ENCODE results near the gene SLC46A3. TPM values are rescaled to one million over a fixed set of nuclear protein-coding genes. Genes with fewer than 3 reads are reported as not detected.

Gene SLC46A3
- total and polyA plus RNA-seq, 2 donors (not counting 1 experiment from before 2014, with no cell fraction given), result 13.1 to 19.0 TPM

DNA sequence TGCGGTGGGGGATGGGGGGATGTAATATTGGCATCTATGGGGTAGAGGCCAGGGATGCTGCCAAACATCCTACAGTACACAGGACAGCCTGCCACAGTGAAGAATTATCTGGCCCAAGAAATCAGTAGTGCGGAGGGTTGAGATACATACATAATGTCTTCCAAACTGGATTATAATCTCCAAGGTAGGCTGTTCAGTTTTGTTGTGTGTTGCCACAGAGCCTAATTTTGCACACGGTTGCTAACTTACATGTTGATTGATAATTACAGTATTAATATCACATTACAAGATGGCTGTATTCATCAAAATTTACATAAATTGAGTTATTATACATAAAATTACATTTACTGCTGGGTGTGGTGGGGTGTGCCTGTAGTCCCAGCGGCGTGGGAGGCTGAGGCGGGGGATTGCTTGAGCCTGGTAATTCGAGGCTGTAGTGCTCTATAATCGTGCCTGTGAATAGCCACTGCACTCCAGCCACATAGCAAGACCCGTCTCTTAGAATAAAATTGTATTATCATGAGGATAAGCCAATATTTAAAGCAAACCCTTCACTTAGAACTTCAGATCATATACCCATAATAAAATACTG lies 51.8 kb downstream of the SLC46A3 start:
- H3K9me3 ChIP-seq (ENCODE audit: control extremely low read depth in 1 of 3, control insufficient read depth in 2 of 3, insufficient read depth in 1 of 3, low read length in 2 of 3), result no peaks in the 10 kb centered on the region
- ATAC-seq (ENCODE audit: low read depth), result no peak
- H3K36me3 ChIP-seq (replicated peaks in 1 of 2; ENCODE audit: control extremely low read depth in 1 of 2, control insufficient read depth in 1 of 2, extremely low read depth in 1 of 2, insufficient read depth in 2 of 2, low read length in 1 of 2), result peaks cover 16 to 86% of the 10 kb centered on the region in 2 experiments
- no peak for DNase-seq
- H3K4me1 ChIP-seq (ENCODE audit: control insufficient read depth in 2 of 2, insufficient read depth in 2 of 2, low read length in 2 of 2), result peaks cover 10 to 17% of the 10 kb centered on the region in 2 donors
- H3K79me2 ChIP-seq (ENCODE audit: control insufficient read depth, insufficient read depth, low read length), result peaks cover 46% of the 10 kb centered on the region
- Mint-ChIP-seq H3K4me3 (no peak overlapping the region), H3K27me3 (no peaks in the 10 kb centered on the region), H3K9me3 (ENCODE audit: insufficient read depth) (no peaks in the 10 kb centered on the region), H3K27ac (no peak overlapping the region), H3K4me1 (peaks cover 21% of the 10 kb centered on the region)
- H3K9ac ChIP-seq (ENCODE audit: low read length), result no peak overlapping the region
- ChIA-PET CTCF (no interaction called here), POLR2A (no interaction called here)
- H2AFZ ChIP-seq (ENCODE audit: insufficient read depth, low read depth, low read length, poor library complexity, severe bottlenecking), result no peak overlapping the region
- WGBS (ENCODE audit: insufficient coverage), result no CpG with 5 or more reads among the region's 9 CpGs
- intact Hi-C loops (cut with micrococcal nuclease), result no loop called here
- H3K27ac ChIP-seq (ENCODE audit: low read length in 2 of 2), result no peak overlapping the region
- H3K27me3 ChIP-seq (replicated peaks in 1 of 4; ENCODE audit: control extremely low read depth in 1 of 4, control insufficient read depth in 3 of 4, insufficient read depth in 4 of 4, low read length in 3 of 4), result no peaks in the 10 kb centered on the region
- no peak for TF ChIP-seq EZH2 (IDR thresholded peaks at IDR 0.05; ENCODE audit: borderline replicate concordance, insufficient read depth, low read depth, low read length, poor library complexity, severe bottlenecking)
- no peak for TF ChIP-seq CTCF (IDR thresholded peaks at IDR 0.05)
- no peak overlapping the region for H3K4me3 ChIP-seq (ENCODE audit: control extremely low read depth in 1 of 5, extremely low read depth in 1 of 5, insufficient read depth in 1 of 5, low read depth in 2 of 5, low read length in 4 of 5)
- no peak overlapping the region for H3K4me2 ChIP-seq (replicated peaks; ENCODE audit: low read depth, low read length, poor library complexity, severe bottlenecking)
- H4K20me1 ChIP-seq (ENCODE audit: control insufficient read depth, insufficient read depth, low read length, poor library complexity, severe bottlenecking), result peaks cover 25% of the 10 kb centered on the region

GRCh38 chr13:28659621-28659970 lies 59.2 kb downstream of the SLC46A3 start:
- TF ChIP-seq EZH2 (IDR thresholded peaks at IDR 0.05; ENCODE audit: borderline replicate concordance, insufficient read depth, low read depth, low read length, poor library complexity, severe bottlenecking), result no peak
- no peak for TF ChIP-seq CTCF (IDR thresholded peaks at IDR 0.05)
- H3K4me3 ChIP-seq (ENCODE audit: control extremely low read depth in 1 of 5, extremely low read depth in 1 of 5, insufficient read depth in 1 of 5, low read depth in 2 of 5, low read length in 4 of 5), result peak overlapping the region; percentile 78 to 90 (median 86)
- peaks cover 6 to 32% of the 10 kb centered on the region in 2 experiments for H3K36me3 ChIP-seq (replicated peaks in 1 of 2; ENCODE audit: control extremely low read depth in 1 of 2, control insufficient read depth in 1 of 2, extremely low read depth in 1 of 2, insufficient read depth in 2 of 2, low read length in 1 of 2)
- DNase-seq (no peak), ATAC-seq (ENCODE audit: low read depth) (peak; percentile 5)
- peak overlapping the region; percentile 97 for H3K4me3 Mint-ChIP-seq
- no peaks in the 10 kb centered on the region for H3K27me3 Mint-ChIP-seq
- no peaks in the 10 kb centered on the region for H3K9me3 Mint-ChIP-seq (ENCODE audit: insufficient read depth)
- peak overlapping the region; percentile 98 for H3K27ac Mint-ChIP-seq
- peaks cover 41 to 44% of the 10 kb centered on the region in 2 donors for H3K4me1 ChIP-seq (ENCODE audit: control insufficient read depth in 2 of 2, insufficient read depth in 2 of 2, low read length in 2 of 2)
- peak overlapping the region; percentile 88 for H3K4me2 ChIP-seq (replicated peaks; ENCODE audit: low read depth, low read length, poor library complexity, severe bottlenecking)
- no CpG with 5 or more reads among the region's 4 CpGs for WGBS (ENCODE audit: insufficient coverage)
- H3K4me1 Mint-ChIP-seq, result peaks cover 61% of the 10 kb centered on the region
- CTCF ChIA-PET, result interaction anchor here (1.6 kb wide), 1 partner anchor 336 kb away, joined by 15 read pairs; no protein-coding TSS in a partner anchor
- H3K9me3 ChIP-seq (ENCODE audit: control extremely low read depth in 1 of 3, control insufficient read depth in 2 of 3, insufficient read depth in 1 of 3, low read length in 2 of 3), result no peaks in the 10 kb centered on the region
- H4K20me1 ChIP-seq (ENCODE audit: control insufficient read depth, insufficient read depth, low read length, poor library complexity, severe bottlenecking), result peaks cover 14% of the 10 kb centered on the region
- H3K9ac ChIP-seq (ENCODE audit: low read length), result peak overlapping the region; percentile 91
- intact Hi-C loops (cut with micrococcal nuclease), result loop anchor here (1.0 to 5.0 kb wide), 8 partner anchors 60 to 1209 kb away; partner anchors contain the start of genes LNX2, MTIF3, PAN3 and POLR1D
- POLR2A ChIA-PET, result interaction anchor here (1.1 kb wide), 1 partner anchor 522 kb away, joined by 5 read pairs; no protein-coding TSS in a partner anchor
- no peaks in the 10 kb centered on the region for H3K27me3 ChIP-seq (replicated peaks in 1 of 4; ENCODE audit: control extremely low read depth in 1 of 4, control insufficient read depth in 3 of 4, insufficient read depth in 4 of 4, low read length in 3 of 4)
- peak overlapping the region; percentile 86 to 93 for H3K27ac ChIP-seq (ENCODE audit: low read length in 2 of 2)
- peak overlapping the region; percentile 73 for H2AFZ ChIP-seq (ENCODE audit: insufficient read depth, low read depth, low read length, poor library complexity, severe bottlenecking)
- peaks cover 92% of the 10 kb centered on the region for H3K79me2 ChIP-seq (ENCODE audit: control insufficient read depth, insufficient read depth, low read length)
